Prostate gland (tissue), 2 donors: ENCODE measurements around the gene PTHLH. TPM values are rescaled to one million over a fixed set of nuclear protein-coding genes. Genes with fewer than 3 reads are reported as not detected.

ENCODE experiments used
- DNase-seq: peaks from one replicate; pipeline ENCODE4 v3.0.0-alpha.2; 2019; ENCODE audit warnings: low spot score
- H3K27ac ChIP-seq, 2 donors: fragments of 200-600 bp; sonication (generic); 2 replicates each; pipeline ENCODE4 v1.5.1; 2017 to 2019
- H3K27me3 ChIP-seq: fragments of 200-600 bp; sonication (generic); replicated peaks from 2 replicates; pipeline ENCODE4 v1.5.1; 2019; ENCODE audit not compliant: insufficient read depth
- H3K36me3 ChIP-seq, 2 donors: fragments of 200-600 bp; sonication (generic); 1 replicate in 1 of 2; 2 replicates in 1 of 2; pipeline versions ENCODE4 v1.5.1 to v1.8.1; 2017 to 2019
- H3K4me1 ChIP-seq: fragments of 200-600 bp; sonication (generic); replicated peaks from 2 replicates; pipeline ENCODE4 v1.5.1; 2019
- H3K4me3 ChIP-seq, 2 donors: fragments of 200-600 bp; sonication (generic); 2 replicates each; pipeline ENCODE4 v1.5.1; 2017 to 2019
- H3K9me3 ChIP-seq: fragments of 200-600 bp; sonication (generic); 2 replicates; pipeline ENCODE4 v1.5.1; 2017
- CTCF ChIP-seq, 4 experiments: fragments of 200-600 bp in 2 of 4; fragments of 450-650 bp in 2 of 4; sonication (generic) in 2 of 4; IDR thresholded peaks; 1 replicate in 3 of 4; 2 replicates in 1 of 4; pipeline ENCODE4 v1.5.1; 2016 to 2019; ENCODE audit warnings: antibody characterized with exemption in 4 of 4, mild to moderate bottlenecking in 2 of 4, moderate library complexity in 2 of 4
- POLR2A ChIP-seq: fragments of 450-650 bp; IDR thresholded peaks from one replicate; pipeline ENCODE4 v1.6.1; 2016; ENCODE audit warnings: antibody characterized with exemption, mild to moderate bottlenecking
- POLR2AphosphoS5 ChIP-seq: sonication (generic); formaldehyde crosslinking; IDR thresholded peaks from one replicate; pipeline ENCODE4 v1.6.1; 2017; ENCODE audit warnings: antibody characterized with exemption
- WGBS: methylation state at CpG from one replicate; pipeline ENCODE4 v1.1.5; 2018; 5-methylcytosine and 5-hydroxymethylcytosine counted together
- intact Hi-C: fragments of 100-400 bp; cut with DNase I; formaldehyde crosslinking; loops from one replicate; pipeline ENCODE4 v1.14.2; 2022
- total RNA-seq, 2 donors: library from RNA; depleted of rRNA; stranded (reverse); fragments of >200 nt; gene quantifications; one replicate each; pipeline ENCODE4 v1.1.0, GENCODE V29; 2016

PTHLH gene
- total RNA-seq, 2 donors from 2014 or later, result 0.51 to 0.64 TPM

GRCh38 chr12:27971606-27972005 lies 927 bp downstream of the PTHLH start:
- intact Hi-C loops, result loop anchor here (10.0 kb wide), 2 partner anchors 203 to 1023 kb away; no protein-coding TSS in a partner anchor
- Histone ChIP-seq H3K9me3 (no peaks in the 10 kb centered on the region), H3K27ac (no peak overlapping the region), H3K27me3 (peaks cover 9% of the 10 kb centered on the region), H3K36me3 (no peaks in the 10 kb centered on the region), H3K4me1 (peaks cover 4% of the 10 kb centered on the region), H3K4me3 (no peak overlapping the region)
- DNase-seq, result no peak
- TF ChIP-seq POLR2A (no peak), POLR2AphosphoS5 (no peak), CTCF (IDR thresholded peaks at IDR 0.05) (no peak)
- WGBS, result 49% methylated on average over 7 of the region's 7 CpGs

- peaks cover 9% of the 10 kb centered on the region for H3K27me3 ChIP-seq
- no peak overlapping the region for H3K27ac ChIP-seq
- H3K9me3 ChIP-seq, result no peaks in the 10 kb centered on the region
- intact Hi-C loops, result loop anchor here (10.0 kb wide), 2 partner anchors 204 to 1024 kb away; no protein-coding TSS in a partner anchor
- DNase-seq, result no peak
- no peaks in the 10 kb centered on the region for H3K36me3 ChIP-seq
- TF ChIP-seq POLR2AphosphoS5 (no peak), POLR2A (no peak), CTCF (IDR thresholded peaks at IDR 0.05) (no peak)
- peaks cover 4% of the 10 kb centered on the region for H3K4me1 ChIP-seq
- WGBS, result 47% methylated on average over 11 of the region's 11 CpGs
- H3K4me3 ChIP-seq, result no peak overlapping the region
Observed at GRCh38 chr12:27971121-27971489, 1.4 kb downstream of the PTHLH start.

GRCh38 chr12:27970401-27971120 lies 2.0 kb downstream of the PTHLH start:
- no peaks in the 10 kb centered on the region for H3K9me3 ChIP-seq
- peaks cover 4% of the 10 kb centered on the region for H3K4me1 ChIP-seq
- H3K27ac ChIP-seq, result peak overlapping the region; percentile 2 to 31
- WGBS, result 2% methylated on average over 50 of the region's 69 CpGs
- H3K4me3 ChIP-seq, result peak overlapping the region; percentile 39 to 40
- TF ChIP-seq POLR2AphosphoS5 (no peak), POLR2A (no peak), CTCF (IDR thresholded peaks at IDR 0.05) (no peak)
- DNase-seq, result no peak
- peaks cover 9% of the 10 kb centered on the region for H3K27me3 ChIP-seq
- intact Hi-C loops, result loop anchor here (10.0 kb wide), 2 partner anchors 204 to 1024 kb away; no protein-coding TSS in a partner anchor
- H3K36me3 ChIP-seq, result no peaks in the 10 kb centered on the region

GRCh38 chr12:27969624-27970400 lies 2.7 kb downstream of the PTHLH start:
- peak; percentile 56 for DNase-seq
- WGBS, result 1% methylated on average over 55 of the region's 55 CpGs
- no peaks in the 10 kb centered on the region for H3K9me3 ChIP-seq
- intact Hi-C loops, result loop anchor here (10.0 kb wide), 2 partner anchors 205 to 1025 kb away; no protein-coding TSS in a partner anchor
- H3K27ac ChIP-seq, result peak overlapping the region in 1 of 2 donors; percentile 41
- H3K4me3 ChIP-seq, result peak overlapping the region; percentile 39 to 40
- peak in 1 of 4 experiments; percentile 24 for TF ChIP-seq CTCF (IDR thresholded peaks at IDR 0.05)
- no peak for TF ChIP-seq POLR2A
- TF ChIP-seq POLR2AphosphoS5, result peak; percentile 12
- H3K27me3 ChIP-seq, result peaks cover 5% of the 10 kb centered on the region
- no peaks in the 10 kb centered on the region for H3K36me3 ChIP-seq
- no peaks in the 10 kb centered on the region for H3K4me1 ChIP-seq
